AG04450 (cell line): Measurements from ENCODE around the gene AZIN2. TPM values are rescaled to one million over a fixed set of nuclear protein-coding genes. Genes with fewer than 3 reads are reported as not detected.
"Not testable (repeated sequence)": the region's sequence is repeated elsewhere in the genome, so short reads cannot be mapped to it uniquely, and the experiment has no call there.

Experiments
- CTCF ChIA-PET: fragments of 300-600, 350-600 bp; formaldehyde crosslinking; extraction: SDS; loops from one replicate; lab custom pipeline; 2022; ENCODE audit warnings: antibody characterized with exemption, inconsistent platforms; lab: Charles Lee
- POLR2A ChIA-PET: fragments of 350-600 bp; formaldehyde crosslinking; extraction: SDS; loops from one replicate; lab custom pipeline; 2021; ENCODE audit warnings: antibody characterized with exemption, inconsistent platforms; lab: Yijun Ruan, JAX
- DNase-seq: peaks from one replicate; pipeline ENCODE4 v3.0.0-alpha.2; 2011; ENCODE audit warnings: low read depth, low spot score
- H3K27ac ChIP-seq: one replicate; pipeline ENCODE4 v1.5.1; 2012; ENCODE audit warnings: low read depth, low read length, control low read depth
- H3K27me3 ChIP-seq: one replicate; pipeline ENCODE4 v1.6.0; 2012; ENCODE audit warnings: low read length; ENCODE audit not compliant: control insufficient read depth, insufficient read depth
- H3K4me3 ChIP-seq: 2 replicates; pipeline ENCODE4 v1.5.1; 2011; ENCODE audit warnings: mild to moderate bottlenecking, low read depth, low read length, control low read depth
- H3K9me3 ChIP-seq: 2 replicates; pipeline ENCODE4 v1.5.1; 2012; ENCODE audit warnings: low read length; ENCODE audit not compliant: control insufficient read depth, insufficient read depth
- polyA plus RNA-seq: library from polyadenylated mRNA; depleted of rRNA; stranded (reverse); fragments of >200 nt; gene quantifications from 2 replicates; pipeline ENCODE4 v1.2.3, GENCODE V29; 2011
- TF ChIP-seq, protein P1 (sequence below): IDR thresholded peaks from 2 replicates; pipeline ENCODE4 v1.5.1; 2011; ENCODE audit warnings: low read depth, low read length, control low read depth, inconsistent platforms

AZIN2 gene
- polyA plus RNA-seq, 1 experiment = 7.0 TPM

DNA sequence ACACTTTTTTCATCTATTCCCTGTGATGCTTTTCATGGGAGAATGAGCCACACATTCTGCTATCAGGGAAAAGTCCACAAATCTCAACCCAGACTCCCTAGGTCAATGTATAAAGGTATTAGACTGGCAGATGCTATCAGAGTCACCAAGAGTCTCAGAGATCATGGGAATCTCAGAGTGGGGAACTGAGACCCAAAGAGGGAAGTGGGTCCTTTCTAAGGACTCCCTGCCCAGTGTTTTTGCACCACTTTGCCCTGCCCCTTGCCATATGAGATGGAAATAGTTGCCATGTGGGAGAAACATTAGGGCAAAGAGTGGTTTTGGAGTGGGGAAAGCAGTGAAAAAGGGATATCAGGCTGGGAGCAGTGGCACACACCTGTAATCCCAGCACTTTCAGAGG is 19.1 kb upstream of the AZIN2 start:
- Histone ChIP-seq H3K4me3 (no peak overlapping the region), H3K27me3 (peaks cover 2% of the 10 kb centered on the region), H3K27ac (no peak overlapping the region), H3K9me3 (peaks cover 30% of the 10 kb centered on the region)
- ChIA-PET POLR2A (interaction anchor here (0.6 kb wide), 1 partner anchor 224 kb away, joined by 3 read pairs; no protein-coding TSS in a partner anchor), CTCF (no interaction called here)
- no peak for DNase-seq
- TF ChIP-seq, protein P1, sequence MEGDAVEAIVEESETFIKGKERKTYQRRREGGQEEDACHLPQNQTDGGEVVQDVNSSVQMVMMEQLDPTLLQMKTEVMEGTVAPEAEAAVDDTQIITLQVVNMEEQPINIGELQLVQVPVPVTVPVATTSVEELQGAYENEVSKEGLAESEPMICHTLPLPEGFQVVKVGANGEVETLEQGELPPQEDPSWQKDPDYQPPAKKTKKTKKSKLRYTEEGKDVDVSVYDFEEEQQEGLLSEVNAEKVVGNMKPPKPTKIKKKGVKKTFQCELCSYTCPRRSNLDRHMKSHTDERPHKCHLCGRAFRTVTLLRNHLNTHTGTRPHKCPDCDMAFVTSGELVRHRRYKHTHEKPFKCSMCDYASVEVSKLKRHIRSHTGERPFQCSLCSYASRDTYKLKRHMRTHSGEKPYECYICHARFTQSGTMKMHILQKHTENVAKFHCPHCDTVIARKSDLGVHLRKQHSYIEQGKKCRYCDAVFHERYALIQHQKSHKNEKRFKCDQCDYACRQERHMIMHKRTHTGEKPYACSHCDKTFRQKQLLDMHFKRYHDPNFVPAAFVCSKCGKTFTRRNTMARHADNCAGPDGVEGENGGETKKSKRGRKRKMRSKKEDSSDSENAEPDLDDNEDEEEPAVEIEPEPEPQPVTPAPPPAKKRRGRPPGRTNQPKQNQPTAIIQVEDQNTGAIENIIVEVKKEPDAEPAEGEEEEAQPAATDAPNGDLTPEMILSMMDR = no peak

GRCh38 chr1:33064284-33064683 is 16.7 kb upstream of the AZIN2 start:
- H3K27me3 ChIP-seq, H3K4me3 ChIP-seq, CTCF ChIA-PET, H3K27ac ChIP-seq, POLR2A ChIA-PET, DNase-seq: not testable (repeated sequence)
- H3K9me3 ChIP-seq = peaks cover 30% of the 10 kb centered on the region

DNA sequence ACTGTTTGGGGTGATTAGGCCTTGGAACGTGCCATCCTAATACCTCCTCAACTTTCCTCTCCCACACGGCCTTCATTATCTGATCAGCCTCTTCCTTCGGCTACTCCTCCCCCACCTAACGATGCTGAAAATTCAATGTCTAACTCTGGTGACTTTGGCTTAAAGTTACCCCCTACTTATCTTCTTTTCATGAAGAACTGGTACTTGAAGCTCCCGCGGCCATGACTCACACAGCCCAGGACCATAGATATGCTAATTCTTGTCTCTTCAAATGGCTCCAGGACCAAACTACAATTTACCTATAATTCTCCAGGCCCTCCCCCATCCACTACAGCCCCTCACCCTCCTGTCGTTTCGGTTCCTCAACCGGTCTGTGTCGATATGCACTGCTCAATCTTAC is 15.7 kb upstream of the AZIN2 start:
- no peak for DNase-seq
- POLR2A ChIA-PET = no interaction called here
- H3K4me3 ChIP-seq = no peak overlapping the region
- CTCF ChIA-PET = interaction anchor here (1.1 kb wide), 1 partner anchor 10 kb away, joined by 4 read pairs; no protein-coding TSS in a partner anchor
- peaks cover 2% of the 10 kb centered on the region for H3K27me3 ChIP-seq
- TF ChIP-seq, protein P1 = no peak
- H3K9me3 ChIP-seq = peaks cover 30% of the 10 kb centered on the region
- no peak overlapping the region for H3K27ac ChIP-seq

DNA sequence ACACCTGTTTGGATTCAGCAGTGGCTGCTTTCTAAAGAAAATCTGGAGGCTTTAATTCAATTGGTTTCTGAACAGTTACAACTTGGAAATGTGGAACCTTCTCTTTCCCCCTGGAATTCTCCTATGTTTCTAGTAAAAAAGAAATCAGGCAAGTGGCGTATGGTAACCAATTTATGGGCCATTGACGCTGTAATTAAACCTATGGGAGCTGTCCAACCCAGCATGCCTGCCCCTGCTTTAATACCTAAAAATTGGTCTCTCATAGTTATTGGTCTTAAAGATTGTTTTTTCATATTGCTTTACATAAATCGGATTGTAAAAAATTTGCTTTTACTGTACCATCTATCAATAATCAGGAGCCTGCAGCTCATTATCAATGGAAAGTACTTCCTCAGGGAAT is 14.5 kb upstream of the AZIN2 start:
- H3K9me3 ChIP-seq = peaks cover 30% of the 10 kb centered on the region
- H3K4me3 ChIP-seq, H3K27ac ChIP-seq, POLR2A ChIA-PET, H3K27me3 ChIP-seq, DNase-seq: not testable (repeated sequence)
- CTCF ChIA-PET = interaction anchor here (1.1 kb wide), 1 partner anchor 12 kb away, joined by 4 read pairs; no protein-coding TSS in a partner anchor

DNA sequence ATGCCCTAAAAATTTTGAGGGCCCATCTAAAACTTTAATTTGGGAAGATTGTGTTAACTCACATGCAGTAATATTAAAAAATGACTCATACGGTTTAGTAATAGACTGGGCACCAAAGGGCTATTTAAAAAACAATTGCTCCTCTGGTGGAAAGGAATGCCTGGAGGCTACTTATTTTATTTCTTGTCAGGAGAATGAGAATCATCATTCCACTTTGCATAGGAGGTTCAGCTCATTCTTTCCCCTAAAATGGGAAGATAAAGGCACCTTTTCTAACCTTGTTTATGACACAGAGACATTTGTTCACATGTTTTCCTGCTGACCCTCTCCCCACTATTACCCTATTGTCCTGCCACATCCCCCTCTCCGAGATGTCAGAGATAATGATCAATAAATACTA is 12.8 kb upstream of the AZIN2 start:
- H3K27me3 ChIP-seq, H3K27ac ChIP-seq, DNase-seq, POLR2A ChIA-PET, H3K4me3 ChIP-seq: not testable (repeated sequence)
- H3K9me3 ChIP-seq = peaks cover 16% of the 10 kb centered on the region
- CTCF ChIA-PET = interaction anchor here (0.6 kb wide), 1 partner anchor 13 kb away, joined by 3 read pairs; no protein-coding TSS in a partner anchor

DNA sequence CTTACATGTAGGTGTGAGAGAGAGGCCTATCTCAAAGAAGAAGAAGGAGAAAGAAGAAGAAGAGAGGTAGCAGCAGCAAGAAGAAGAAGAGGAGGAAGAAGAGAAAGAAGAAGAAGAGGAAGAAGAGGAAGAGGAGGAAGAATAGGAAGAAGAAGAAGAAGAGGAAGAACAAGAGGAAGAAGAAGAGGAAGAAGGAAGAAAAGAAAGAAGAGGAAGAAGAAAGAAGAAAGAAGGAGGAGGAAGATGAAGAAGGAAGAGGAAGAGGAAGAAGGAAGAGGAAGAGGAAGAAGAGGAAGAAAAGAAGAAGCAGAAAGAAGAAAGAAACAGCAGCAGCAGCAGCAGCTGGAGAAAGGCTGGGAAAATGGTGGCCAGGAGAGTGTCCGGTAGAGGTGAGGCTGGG is 10.3 kb upstream of the AZIN2 start:
- no peak for DNase-seq
- Histone ChIP-seq H3K27ac (no peak overlapping the region), H3K9me3 (no peaks in the 10 kb centered on the region; the same call in 1 of the 2 replicates), H3K27me3 (peaks cover 4% of the 10 kb centered on the region), H3K4me3 (no peak overlapping the region)
- TF ChIP-seq, protein P1 = no peak
- ChIA-PET POLR2A (interaction anchor here (1.2 kb wide), 1 partner anchor 10 kb away, joined by 3 read pairs; the partner anchor contains the start of gene AZIN2), CTCF (no interaction called here)
